Retinal pigment epithelial cell (primary cell): ENCODE data around the gene SFSWAP.

Experiments used
- DNase-seq: peaks from one replicate; pipeline ENCODE4 v3.0.0-alpha.2; 2010; ENCODE audit warnings: low read depth
- H3K4me3 ChIP-seq: 2 replicates; pipeline ENCODE4 v1.5.1; 2011; ENCODE audit warnings: mild to moderate bottlenecking, low read length, control low read depth, moderate library complexity
- TF ChIP-seq, protein P1 (sequence below): conservative IDR thresholded peaks from 2 replicates; pipeline ENCODE4 v1.5.1; 2011; ENCODE audit warnings: low read depth, low read length, control low read depth, inconsistent platforms

SFSWAP gene

DNA sequence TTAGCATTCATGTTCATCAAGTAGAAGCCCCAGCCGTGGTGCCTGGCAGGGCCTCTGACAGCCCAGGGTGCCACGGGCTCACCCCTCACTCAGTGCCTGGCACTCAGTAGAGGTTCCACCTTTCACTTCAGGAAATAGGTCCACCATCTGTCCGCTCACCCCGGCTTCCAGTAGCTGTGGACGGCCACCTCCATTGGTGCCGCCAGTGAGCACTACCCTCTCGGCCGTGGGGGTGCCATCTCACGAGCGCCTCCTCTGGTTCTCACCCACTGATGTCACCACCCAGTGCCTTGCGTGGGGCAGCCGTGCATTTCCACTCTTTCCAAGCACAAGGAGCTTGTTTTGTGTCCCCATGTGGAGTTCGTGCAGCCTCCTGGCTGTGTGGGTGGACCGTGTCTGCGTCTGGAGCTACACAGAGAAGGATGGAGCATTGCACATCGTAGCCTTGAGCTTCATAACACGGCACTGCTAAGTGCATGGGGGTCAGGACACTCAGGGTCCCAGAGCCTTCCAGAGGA lies 76.3 kb downstream of the SFSWAP start:
- TF ChIP-seq, protein P1, sequence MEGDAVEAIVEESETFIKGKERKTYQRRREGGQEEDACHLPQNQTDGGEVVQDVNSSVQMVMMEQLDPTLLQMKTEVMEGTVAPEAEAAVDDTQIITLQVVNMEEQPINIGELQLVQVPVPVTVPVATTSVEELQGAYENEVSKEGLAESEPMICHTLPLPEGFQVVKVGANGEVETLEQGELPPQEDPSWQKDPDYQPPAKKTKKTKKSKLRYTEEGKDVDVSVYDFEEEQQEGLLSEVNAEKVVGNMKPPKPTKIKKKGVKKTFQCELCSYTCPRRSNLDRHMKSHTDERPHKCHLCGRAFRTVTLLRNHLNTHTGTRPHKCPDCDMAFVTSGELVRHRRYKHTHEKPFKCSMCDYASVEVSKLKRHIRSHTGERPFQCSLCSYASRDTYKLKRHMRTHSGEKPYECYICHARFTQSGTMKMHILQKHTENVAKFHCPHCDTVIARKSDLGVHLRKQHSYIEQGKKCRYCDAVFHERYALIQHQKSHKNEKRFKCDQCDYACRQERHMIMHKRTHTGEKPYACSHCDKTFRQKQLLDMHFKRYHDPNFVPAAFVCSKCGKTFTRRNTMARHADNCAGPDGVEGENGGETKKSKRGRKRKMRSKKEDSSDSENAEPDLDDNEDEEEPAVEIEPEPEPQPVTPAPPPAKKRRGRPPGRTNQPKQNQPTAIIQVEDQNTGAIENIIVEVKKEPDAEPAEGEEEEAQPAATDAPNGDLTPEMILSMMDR, result no peak
- no peak overlapping the region for H3K4me3 ChIP-seq
- DNase-seq, result no peak

GRCh38 chr12:131788070-131788469 lies 77.2 kb downstream of the SFSWAP start:
- TF ChIP-seq, protein P1, result no peak
- H3K4me3 ChIP-seq, result no peak overlapping the region

DNA sequence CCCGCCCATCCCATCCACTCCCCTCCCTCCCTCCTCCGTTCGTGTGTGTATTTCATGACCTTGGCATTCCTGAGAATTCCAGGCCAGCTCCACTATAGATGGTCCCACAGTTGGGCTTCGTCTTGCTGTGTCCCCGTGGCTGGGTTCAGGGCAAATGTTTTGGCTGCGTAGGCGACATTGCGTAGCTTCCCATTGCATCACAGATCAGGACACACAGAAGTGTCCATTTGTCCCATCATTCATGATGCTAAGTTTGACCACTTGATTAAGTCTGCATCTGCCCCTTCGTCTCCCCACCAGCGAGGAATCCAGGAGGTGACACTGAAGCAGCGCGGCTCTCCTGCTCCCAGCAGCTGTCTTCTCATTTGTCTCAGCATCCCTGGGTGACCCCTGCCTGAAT lies 78.7 kb downstream of the SFSWAP start:
- TF ChIP-seq, protein P1, result no peak
- DNase-seq, result no peak
- H3K4me3 ChIP-seq, result no peak overlapping the region

More at GRCh38 chr12:131788070-131788469, 77.2 kb downstream of the SFSWAP start:
- no peak for DNase-seq

DNA sequence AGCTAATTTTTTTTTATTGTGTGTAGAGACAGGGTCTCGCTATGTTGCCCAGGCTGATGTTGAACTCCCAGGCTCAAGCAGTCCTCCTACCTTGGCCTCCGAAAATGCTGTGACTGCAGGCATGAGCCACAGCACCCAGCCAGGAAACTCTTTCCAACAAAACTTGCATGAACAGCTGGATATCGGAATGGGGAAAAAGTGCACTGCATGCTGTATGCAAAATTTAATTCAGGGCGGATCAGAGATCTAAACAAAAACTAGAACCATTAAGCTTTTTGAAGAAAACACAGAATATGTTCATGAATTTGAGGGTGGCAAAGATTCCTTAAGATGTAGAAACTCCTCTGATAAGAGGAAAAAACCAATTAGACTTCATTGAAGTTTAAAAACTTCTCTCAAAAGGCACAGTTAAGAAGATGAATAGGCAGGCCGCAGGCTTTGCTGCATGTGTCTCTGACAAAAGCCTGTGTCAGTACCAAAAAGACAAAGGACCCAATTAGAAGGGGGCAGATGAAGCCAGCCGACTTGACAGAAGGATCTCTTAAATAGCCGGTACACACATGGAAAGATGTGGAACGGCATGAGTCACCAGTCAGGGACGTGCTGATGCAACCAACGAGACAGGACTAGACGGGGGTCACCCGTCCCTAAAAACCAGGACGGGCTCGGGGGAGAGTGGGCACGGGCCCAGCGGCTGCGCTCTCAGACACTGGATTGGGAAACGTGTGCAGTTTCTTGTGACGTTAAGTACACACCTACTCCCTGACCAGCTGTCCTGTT lies 82.5 kb downstream of the SFSWAP start:
- no peak for DNase-seq
- TF ChIP-seq, protein P1, result no peak
- H3K4me3 ChIP-seq, result no peak overlapping the region

DNA sequence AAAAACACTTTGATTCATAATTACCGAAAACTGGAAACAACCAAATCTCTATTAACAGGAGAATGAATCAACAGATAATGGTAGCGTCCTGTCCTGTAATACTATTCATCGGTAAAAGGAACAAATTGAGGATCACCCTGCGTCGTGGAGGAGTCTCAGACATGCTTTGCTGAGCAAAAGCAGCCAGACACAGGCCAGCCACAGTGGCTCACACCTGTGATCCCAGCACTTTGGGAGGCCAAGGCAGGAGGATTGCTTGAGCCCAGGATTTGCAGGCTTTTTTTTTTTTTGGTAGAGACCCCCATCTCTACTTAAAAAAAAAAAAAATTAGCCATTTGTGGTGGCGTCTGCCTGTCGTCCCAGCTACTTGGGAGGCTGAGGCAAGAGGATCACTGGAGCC lies 83.2 kb downstream of the SFSWAP start:
- no peak overlapping the region for H3K4me3 ChIP-seq
- no peak for DNase-seq
- TF ChIP-seq, protein P1, result no peak

- DNase-seq, result no peak
- H3K4me3 ChIP-seq, result no peak overlapping the region
- TF ChIP-seq, protein P1, result no peak
These were observed 83.7 kb downstream of the SFSWAP start for GRCh38 chr12:131794573-131794972.

DNA sequence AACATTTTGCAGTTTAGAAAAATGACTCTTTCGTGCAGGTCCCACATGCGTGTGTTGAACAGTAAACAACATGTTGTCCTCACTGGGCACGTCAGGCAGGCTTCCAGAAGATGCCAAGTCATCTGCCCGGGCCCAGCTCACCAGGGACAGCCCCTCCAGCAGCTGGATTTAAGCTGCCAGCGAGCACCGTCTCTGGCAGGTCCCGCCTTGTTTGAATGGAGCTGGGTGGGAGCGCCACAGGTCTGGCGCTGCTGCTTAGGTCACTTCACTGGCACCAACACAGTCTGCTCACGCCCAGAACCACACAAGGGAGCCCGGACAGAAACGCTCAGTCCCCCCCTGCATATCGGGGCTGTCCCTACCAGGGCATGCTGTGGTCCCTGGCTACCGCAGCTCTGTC lies 84.2 kb downstream of the SFSWAP start:
- TF ChIP-seq, protein P1, result no peak
- H3K4me3 ChIP-seq, result no peak overlapping the region
- no peak for DNase-seq
